K562 (cell line): Measurements from ENCODE around the gene MC1R. TPM values are rescaled to one million over a fixed set of nuclear protein-coding genes. Genes with fewer than 3 reads are reported as not detected.

ENCODE experiments used
- CREM ChIP-seq: IDR thresholded peaks from 2 replicates; pipeline ENCODE4 v1.6.1; 2014; ENCODE audit warnings: antibody characterized with exemption, low read depth
- ELK1 ChIP-seq: sonication (generic); formaldehyde crosslinking; IDR thresholded peaks from 2 replicates; pipeline ENCODE4 v1.8.1; 2022; ENCODE audit warnings: missing genetic modification reagents
- HCFC1 ChIP-seq: IDR thresholded peaks from 2 replicates; pipeline ENCODE4 v1.6.1; 2012; ENCODE audit warnings: low read depth, low read length, improper control_type of control experiment
- HMGN3 ChIP-seq: IDR thresholded peaks from 2 replicates; pipeline ENCODE4 v1.6.1; 2011; ENCODE audit warnings: borderline replicate concordance, low read depth, mild to moderate bottlenecking, mixed read lengths, low read length; ENCODE audit not compliant: insufficient read length; ENCODE audit errors: extremely low read depth
- JUND ChIP-seq, 2 experiments: IDR thresholded peaks; 2 replicates in 1 of 2; 3 replicates in 1 of 2; pipeline ENCODE4 v1.6.1; 2011; ENCODE audit warnings: borderline replicate concordance in 2 of 2, low read depth in 2 of 2, low read length in 2 of 2, improper control_type of control experiment in 1 of 2, missing biosample characterization in 1 of 2, missing genetic modification characterization in 1 of 2, missing genetic modification reagents in 1 of 2
- KLF13 ChIP-seq: fragments of 450-650 bp; IDR thresholded peaks from 2 replicates; pipeline ENCODE4 v1.6.1; 2016; ENCODE audit warnings: missing genetic modification characterization, low read depth, mild to moderate bottlenecking, missing compliant biosample characterization, moderate library complexity, borderline replicate concordance
- MCM5 ChIP-seq: fragments of 450-650 bp; IDR thresholded peaks from 2 replicates; pipeline ENCODE4 v1.6.1; 2016; ENCODE audit warnings: low read depth
- MLX ChIP-seq, 2 experiments: fragments of 450-650 bp in 1 of 2; sonication (generic) in 1 of 2; formaldehyde crosslinking; conservative IDR thresholded peaks; 2 replicates each; pipeline versions ENCODE4 v1.4.0 to v1.8.1; 2020 to 2022; ENCODE audit warnings: mild to moderate bottlenecking in 1 of 2, missing genetic modification reagents in 1 of 2
- MNT ChIP-seq, 2 experiments: fragments of 450-650 bp; conservative IDR thresholded peaks; 2 replicates each; pipeline ENCODE4 v1.6.1; 2017; ENCODE audit warnings: mild to moderate bottlenecking in 2 of 2, moderate library complexity in 2 of 2
- RB1 ChIP-seq: fragments of 450-650 bp; IDR thresholded peaks from 2 replicates; pipeline ENCODE4 v1.6.1; 2017; ENCODE audit warnings: low read depth, mild to moderate bottlenecking
- RBFOX2 ChIP-seq: fragments of 200-400 bp; formaldehyde crosslinking; IDR thresholded peaks from 2 replicates; pipeline ENCODE4 v1.6.1; 2017; ENCODE audit warnings: low read depth, mild to moderate bottlenecking, low read length, moderate library complexity
- RNF219 ChIP-seq: fragments of 250-450 bp; sonication (Bioruptor Pico); IDR thresholded peaks from 2 replicates; pipeline ENCODE4 v1.5.0; 2022; ENCODE audit warnings: mild to moderate bottlenecking
- SIN3A ChIP-seq, 2 experiments: fragments of 150-350 bp in 1 of 2; IDR thresholded peaks; 2 replicates each; pipeline ENCODE4 v1.6.1; 2011 to 2016; ENCODE audit warnings: borderline replicate concordance in 2 of 2, low read depth in 2 of 2, low read length in 2 of 2, mild to moderate bottlenecking in 2 of 2, moderate library complexity in 2 of 2; ENCODE audit not compliant: control insufficient read depth in 1 of 2
- SIX5 ChIP-seq, 2 experiments: IDR thresholded peaks; 2 replicates each; pipeline ENCODE4 v1.6.1; 2011; ENCODE audit warnings: low read length in 2 of 2, borderline replicate concordance in 1 of 2, low read depth in 1 of 2, mild to moderate bottlenecking in 1 of 2, moderate library complexity in 1 of 2; ENCODE audit not compliant: insufficient read depth in 1 of 2
- SMC3 ChIP-seq: conservative IDR thresholded peaks from 2 replicates; pipeline ENCODE4 v1.6.1; 2011; ENCODE audit warnings: low read depth, low read length, improper control_type of control experiment; ENCODE audit not compliant: insufficient read depth
- USF1 ChIP-seq: sonication (generic); formaldehyde crosslinking; IDR thresholded peaks from 2 replicates; pipeline ENCODE4 v1.9.0; 2022; ENCODE audit warnings: mild to moderate bottlenecking, missing genetic modification reagents
- ZNF146 ChIP-seq: IDR thresholded peaks from one replicate; pipeline ENCODE4 v1.6.1; 2018; ENCODE audit warnings: missing compliant biosample characterization; ENCODE audit not compliant: unreplicated experiment
- polyA plus RNA-seq, 8 experiments: library from polyadenylated mRNA; depleted of rRNA in 4 of 8; stranded (reverse) in 5 of 8; unstranded in 3 of 8; fragments of >200 nt; fragmentation: Nextera tagmentation in 2 of 8; fragmentation: Illumina TruSeq in 1 of 8; extraction: Ambion mirVana in 2 of 8; extraction: Trizol in 1 of 8; gene quantifications; 2 replicates each; pipeline versions ENCODE4 v1.2.1 to v1.2.3, GENCODE V29; 2011 to 2014; ENCODE audit warnings: inconsistent platforms in 1 of 8, missing spikeins in 1 of 8
- total RNA-seq, 7 experiments: library from RNA; depleted of rRNA in 6 of 7; stranded (reverse); fragments of >200 nt in 6 of 7; fragmentation: Illumina TruSeq in 2 of 7; extraction: Trizol in 2 of 7; gene quantifications; 2 replicates each; pipeline versions ENCODE4 v1.2.1 to v1.2.3, GENCODE V29; 2011 to 2021; ENCODE audit warnings: low replicate concordance in 1 of 7

Gene MC1R
- total and polyA plus RNA-seq, 9 of the 15 experiments (the other 6 are each of a cell fraction or from before 2014, with no cell fraction given): 0.14 to 5.3 (median 2.5) TPM; not detected in 1

- TF ChIP-seq RNF219 (no peak), CREM (peak; percentile 31; the same call in 1 of the 2 replicates), RBFOX2 (peak; percentile 60), USF1 (CRISPR knock-in tag) (0 out of 2 replicates have a peak, but pooled peaks have one; percentile 15), ELK1 (CRISPR knock-in tag) (no peak), SMC3 (peak; percentile 35; the same call in 1 of the 2 replicates), MNT (conservative IDR thresholded peaks at IDR 0.05) (peak; percentile 52 to 71), KLF13 (tag) (0 out of 2 replicates have a peak, but pooled peaks have one; percentile 48), ZNF146 (no peak), HMGN3 (peak; percentile 38), MCM5 (no peak), SIX5 (IDR thresholded peaks at IDR 0.05; ENCODE audit: borderline replicate concordance in 1 of 2, insufficient read depth in 1 of 2, low read depth in 1 of 2, low read length in 2 of 2) (no peak), JUND (IDR thresholded peaks at IDR 0.05; ENCODE audit: borderline replicate concordance, low read depth, low read length) (0 out of 2 replicates have a peak, but pooled peaks have one; percentile 4), JUND (tag; IDR thresholded peaks at IDR 0.05; ENCODE audit: borderline replicate concordance, low read depth, low read length) (no peak), HCFC1 (0 out of 2 replicates have a peak, but pooled peaks have one; percentile 12), SIN3A (IDR thresholded peaks at IDR 0.05; ENCODE audit: borderline replicate concordance in 2 of 2, control insufficient read depth in 1 of 2, low read depth in 2 of 2, low read length in 2 of 2) (peak in 1 of 2 experiments; percentile 61; a peak in 1 of 4 replicates), MLX (CRISPR knock-in tag; conservative IDR thresholded peaks at IDR 0.05) (no peak), RB1 (0 out of 2 replicates have a peak, but pooled peaks have one; percentile 50)
Measured at GRCh38 chr16:89918453-89919347, at the start of gene MC1R (continued).
